HG02571 (cell line): Measurements from ENCODE around the gene FRYL.
"Not testable (repeated sequence)": the region's sequence is repeated elsewhere in the genome, so short reads cannot be mapped to it uniquely, and the experiment has no call there.

ENCODE experiments used
- ATAC-seq: cut with Tn5 transposase; IDR thresholded peaks from one replicate; pipeline ENCODE4 v1.9.1; 2021; ENCODE audit warnings: mild to moderate bottlenecking, moderate library complexity; ENCODE audit not compliant: unreplicated experiment

Gene FRYL

GRCh38 chr4:48668254-48669017 lies 111.6 kb downstream of the FRYL start:
- ATAC-seq, result no peak

- no peak for ATAC-seq
Observed at GRCh38 chr4:48667148-48667547, 112.9 kb downstream of the FRYL start.

GRCh38 chr4:48665555-48666186 lies 114.4 kb downstream of the FRYL start:
- no peak for ATAC-seq

- ATAC-seq, result no peak
Observed at GRCh38 chr4:48664938-48665337, 115.1 kb downstream of the FRYL start.

- ATAC-seq, result no peak
Observed at GRCh38 chr4:48661391-48661790, 118.7 kb downstream of the FRYL start.

- ATAC-seq, result no peak
Observed at GRCh38 chr4:48660347-48660746, 119.7 kb downstream of the FRYL start.

GRCh38 chr4:48654015-48654664 lies 125.9 kb downstream of the FRYL start:
- no peak for ATAC-seq

GRCh38 chr4:48653217-48654014 lies 126.7 kb downstream of the FRYL start:
- no peak for ATAC-seq

- ATAC-seq, result no peak
Observed at GRCh38 chr4:48651914-48652313, 128.2 kb downstream of the FRYL start.

- ATAC-seq, result no peak
Observed at GRCh38 chr4:48649505-48649904, 130.6 kb downstream of the FRYL start.

- no peak for ATAC-seq
Observed at GRCh38 chr4:48645225-48645794, 134.8 kb downstream of the FRYL start.

- ATAC-seq, result no peak
Observed at GRCh38 chr4:48642421-48643374, 137.4 kb downstream of the FRYL start.

- ATAC-seq, result no peak
Observed at GRCh38 chr4:48641401-48641800, 138.7 kb downstream of the FRYL start.

GRCh38 chr4:48640699-48641098 lies 139.4 kb downstream of the FRYL start:
- ATAC-seq, result no peak

- no peak for ATAC-seq
Observed at GRCh38 chr4:48640225-48640624, 139.9 kb downstream of the FRYL start.

- no peak for ATAC-seq
Observed at GRCh38 chr4:48639807-48640206, 140.3 kb downstream of the FRYL start.

- not testable (repeated sequence) for ATAC-seq
Observed at GRCh38 chr4:48638586-48638985, 141.5 kb downstream of the FRYL start.

GRCh38 chr4:48636911-48637310 lies 143.2 kb downstream of the FRYL start:
- ATAC-seq, result no peak

GRCh38 chr4:48635980-48636379 lies 144.1 kb downstream of the FRYL start:
- ATAC-seq, result no peak

GRCh38 chr4:48635310-48635709 lies 144.8 kb downstream of the FRYL start:
- no peak for ATAC-seq
